HCT116 (cell line): ENCODE results near the gene LGR6. TPM values are rescaled to one million over a fixed set of nuclear protein-coding genes. Genes with fewer than 3 reads are reported as not detected.

ENCODE experiments used
- ATAC-seq: fragments of 200-7000 bp; cut with Tn5 transposase; 2 replicates; pipeline ENCODE4 v1.9.1; 2020; ENCODE audit warnings: mild to moderate bottlenecking, moderate library complexity
- BruUV-seq: library from RNA; stranded (reverse); fragments of 400-500 nt; replicated peaks from 2 replicates; lab custom pipeline; 2021; lab: Mats Ljungman, UMichigan
- CTCF ChIA-PET: fragments of 300-600 bp; sonication (Branson Sonifier 250); formaldehyde crosslinking; loops from one replicate; lab custom pipeline; 2021; ENCODE audit warnings: antibody characterized with exemption; lab: Charles Lee
- POLR2A ChIA-PET: fragments of 300-600, 350-600 bp; sonication (Branson Sonifier 250); formaldehyde crosslinking; loops from one replicate; lab custom pipeline; 2021; ENCODE audit warnings: antibody characterized with exemption; lab: Charles Lee
- RAD21 ChIA-PET, 2 experiments: fragments of 300-600 bp; sonication (Branson Sonifier 250); formaldehyde crosslinking; loops; one replicate each; lab custom pipeline; 2023; ENCODE audit warnings: low total read pairs in 2 of 2; ENCODE audit not compliant: uncharacterized antibody in 2 of 2, unreplicated experiment in 2 of 2, low non-redundant PET in 1 of 2; lab: Charles Lee
- DNase-seq: peaks from one replicate; pipeline ENCODE4 v3.0.0-alpha.2; 2010; ENCODE audit warnings: low read depth, low spot score
- H2AFZ ChIP-seq: fragments of 200-600 bp; shearing (Covaris generic), sonication (generic); 2 replicates; pipeline ENCODE4 v1.6.1; 2017; ENCODE audit warnings: low read depth, mixed run types, mixed read lengths, antibody characterized with exemption, low read length; ENCODE audit not compliant: poor library complexity, severe bottlenecking
- H3K27ac ChIP-seq: 2 replicates; pipeline ENCODE4 v1.5.1; 2012; ENCODE audit warnings: low read depth, low read length
- H3K27me3 ChIP-seq: fragments of 200-600 bp; sonication (generic); 2 replicates; pipeline ENCODE4 v1.6.1; 2016; ENCODE audit warnings: mixed run types, low read length, mixed read lengths; ENCODE audit not compliant: insufficient read depth
- H3K36me3 ChIP-seq, 2 experiments: fragments of 200-500 bp in 1 of 2; fragments of 200-600 bp in 1 of 2; sonication (Bioruptor generic) in 1 of 2; sonication (generic) in 1 of 2; 2 replicates each; pipeline versions ENCODE4 v1.5.1 to v1.6.1; 2014 to 2016; ENCODE audit warnings: low read length in 2 of 2, inconsistent platforms in 1 of 2, mixed read lengths in 1 of 2, mixed run types in 1 of 2; ENCODE audit not compliant: insufficient read depth in 2 of 2, control insufficient read depth in 1 of 2
- H3K4me1 ChIP-seq, 2 experiments: fragments of 200-600 bp in 1 of 2; sonication (generic) in 1 of 2; 2 replicates each; pipeline versions ENCODE4 v1.5.1 to v1.6.1; 2012 to 2017; ENCODE audit warnings: low read length in 2 of 2, inconsistent platforms in 1 of 2, mild to moderate bottlenecking in 1 of 2, mixed read lengths in 1 of 2, mixed run types in 1 of 2, moderate library complexity in 1 of 2; ENCODE audit not compliant: insufficient read depth in 2 of 2, control insufficient read depth in 1 of 2
- H3K4me2 ChIP-seq: fragments of 200-600 bp; sonication (generic); 2 replicates; pipeline ENCODE4 v1.6.1; 2017; ENCODE audit warnings: mixed run types, low read length, mixed read lengths
- H3K4me3 ChIP-seq, 2 experiments: fragments of 200-600 bp in 1 of 2; sonication (generic) in 1 of 2; replicated peaks in 1 of 2; 2 replicates each; pipeline ENCODE4 v1.5.1; 2011 to 2016; ENCODE audit warnings: low read length in 2 of 2, control low read depth in 1 of 2, low read depth in 1 of 2, mild to moderate bottlenecking in 1 of 2, mixed read lengths in 1 of 2, mixed run types in 1 of 2
- H3K79me2 ChIP-seq: fragments of 200-600 bp; sonication (generic); 2 replicates; pipeline ENCODE4 v1.6.1; 2017; ENCODE audit warnings: mild to moderate bottlenecking, mixed run types, low read length, moderate library complexity, mixed read lengths; ENCODE audit not compliant: insufficient read depth
- H3K9ac ChIP-seq: fragments of 200-600 bp; sonication (generic); 2 replicates; pipeline ENCODE4 v1.6.1; 2016; ENCODE audit warnings: low read length, mixed read lengths
- H3K9me2 ChIP-seq: fragments of 200-600 bp; sonication (generic), shearing (Covaris generic); 2 replicates; pipeline ENCODE4 v1.6.1; 2017; ENCODE audit warnings: mixed run types, mild to moderate bottlenecking, moderate library complexity; ENCODE audit not compliant: insufficient read depth
- H3K9me3 ChIP-seq, 2 experiments: fragments of 200-500 bp in 1 of 2; fragments of 200-600 bp in 1 of 2; sonication (Bioruptor generic) in 1 of 2; sonication (generic) in 1 of 2; 2 replicates each; pipeline ENCODE4 v1.6.1; 2014 to 2017; ENCODE audit warnings: low read length in 2 of 2, mixed read lengths in 2 of 2, inconsistent platforms in 1 of 2, low read depth in 1 of 2, mild to moderate bottlenecking in 1 of 2, mixed run types in 1 of 2, moderate library complexity in 1 of 2; ENCODE audit not compliant: control insufficient read depth in 1 of 2, insufficient read depth in 1 of 2
- H4K20me1 ChIP-seq: fragments of 200-600 bp; sonication (generic), shearing (Covaris generic); 2 replicates; pipeline ENCODE4 v1.6.1; 2017; ENCODE audit warnings: mixed run types, mild to moderate bottlenecking, moderate library complexity; ENCODE audit not compliant: insufficient read depth
- CBX3 ChIP-seq: IDR thresholded peaks from 2 replicates; pipeline ENCODE4 v1.6.1; 2012; ENCODE audit warnings: low read depth
- CTCF ChIP-seq, 3 experiments: fragments of 200-600 bp in 1 of 3; sonication (generic) in 1 of 3; IDR thresholded peaks in 2 of 3; conservative IDR thresholded peaks in 1 of 3; 2 replicates each; pipeline ENCODE4 v1.5.1; 2012 to 2017; ENCODE audit warnings: low read depth in 2 of 3, low read length in 2 of 3, antibody characterized with exemption in 1 of 3, borderline replicate concordance in 1 of 3, control low read depth in 1 of 3, mild to moderate bottlenecking in 1 of 3, mixed read lengths in 1 of 3, mixed run types in 1 of 3, moderate library complexity in 1 of 3; ENCODE audit not compliant: insufficient read depth in 1 of 3
- POLR2AphosphoS5 ChIP-seq: IDR thresholded peaks from 2 replicates; pipeline ENCODE4 v1.6.1; 2011; ENCODE audit warnings: mild to moderate bottlenecking, low read depth, low read length, moderate library complexity
- RAD21 ChIP-seq: IDR thresholded peaks from 2 replicates; pipeline ENCODE4 v1.6.1; 2012; ENCODE audit warnings: low read depth, mild to moderate bottlenecking
- ZBTB33 ChIP-seq: IDR thresholded peaks from 2 replicates; pipeline ENCODE4 v1.6.1; 2011; ENCODE audit warnings: mild to moderate bottlenecking, low read length, moderate library complexity; ENCODE audit not compliant: insufficient replicate concordance; ENCODE audit errors: extremely low read depth
- intact Hi-C: fragments of 100-400 bp; cut with micrococcal nuclease; formaldehyde crosslinking; loops from 2 replicates; pipeline ENCODE4 v1.10.0; 2022
- total RNA-seq: library from RNA; stranded (reverse); gene quantifications from one replicate; pipeline ENCODE4 v1.2.1, GENCODE V29; 2021; ENCODE audit not compliant: unreplicated experiment
- TF ChIP-seq, protein P1 (sequence below): IDR thresholded peaks from 2 replicates; pipeline ENCODE4 v1.6.1; 2012; ENCODE audit warnings: low read depth

Gene LGR6
- total RNA-seq, 1 experiment from 2014 or later, result 0.20 TPM

- no peak overlapping the region for H3K4me3 ChIP-seq
- H3K9me2 ChIP-seq, result no peaks in the 10 kb centered on the region
- H3K4me2 ChIP-seq, result no peak overlapping the region
- no peaks in the 10 kb centered on the region for H3K36me3 ChIP-seq
- TF ChIP-seq CBX3 (no peak), ZBTB33 (no peak), POLR2AphosphoS5 (no peak), RAD21 (no peak), CTCF (IDR thresholded peaks at IDR 0.05 in 2 of 3, conservative IDR thresholded peaks at IDR 0.05 in 1 of 3; ENCODE audit: borderline replicate concordance in 1 of 3, insufficient read depth in 1 of 3, low read depth in 2 of 3, low read length in 2 of 3) (no peak)
- TF ChIP-seq, protein P1, sequence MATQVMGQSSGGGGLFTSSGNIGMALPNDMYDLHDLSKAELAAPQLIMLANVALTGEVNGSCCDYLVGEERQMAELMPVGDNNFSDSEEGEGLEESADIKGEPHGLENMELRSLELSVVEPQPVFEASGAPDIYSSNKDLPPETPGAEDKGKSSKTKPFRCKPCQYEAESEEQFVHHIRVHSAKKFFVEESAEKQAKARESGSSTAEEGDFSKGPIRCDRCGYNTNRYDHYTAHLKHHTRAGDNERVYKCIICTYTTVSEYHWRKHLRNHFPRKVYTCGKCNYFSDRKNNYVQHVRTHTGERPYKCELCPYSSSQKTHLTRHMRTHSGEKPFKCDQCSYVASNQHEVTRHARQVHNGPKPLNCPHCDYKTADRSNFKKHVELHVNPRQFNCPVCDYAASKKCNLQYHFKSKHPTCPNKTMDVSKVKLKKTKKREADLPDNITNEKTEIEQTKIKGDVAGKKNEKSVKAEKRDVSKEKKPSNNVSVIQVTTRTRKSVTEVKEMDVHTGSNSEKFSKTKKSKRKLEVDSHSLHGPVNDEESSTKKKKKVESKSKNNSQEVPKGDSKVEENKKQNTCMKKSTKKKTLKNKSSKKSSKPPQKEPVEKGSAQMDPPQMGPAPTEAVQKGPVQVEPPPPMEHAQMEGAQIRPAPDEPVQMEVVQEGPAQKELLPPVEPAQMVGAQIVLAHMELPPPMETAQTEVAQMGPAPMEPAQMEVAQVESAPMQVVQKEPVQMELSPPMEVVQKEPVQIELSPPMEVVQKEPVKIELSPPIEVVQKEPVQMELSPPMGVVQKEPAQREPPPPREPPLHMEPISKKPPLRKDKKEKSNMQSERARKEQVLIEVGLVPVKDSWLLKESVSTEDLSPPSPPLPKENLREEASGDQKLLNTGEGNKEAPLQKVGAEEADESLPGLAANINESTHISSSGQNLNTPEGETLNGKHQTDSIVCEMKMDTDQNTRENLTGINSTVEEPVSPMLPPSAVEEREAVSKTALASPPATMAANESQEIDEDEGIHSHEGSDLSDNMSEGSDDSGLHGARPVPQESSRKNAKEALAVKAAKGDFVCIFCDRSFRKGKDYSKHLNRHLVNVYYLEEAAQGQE, result no peak
- H3K9ac ChIP-seq, result no peak overlapping the region
- BruUV-seq, result no TSS peak
- ChIA-PET POLR2A (no interaction called here), CTCF (no interaction called here), RAD21 (no interaction called here)
- H4K20me1 ChIP-seq, result no peaks in the 10 kb centered on the region
- no peaks in the 10 kb centered on the region for H3K9me3 ChIP-seq
- DNase-seq (no peak), ATAC-seq (no peak)
- H3K27ac ChIP-seq, result no peak overlapping the region
- H3K4me1 ChIP-seq, result peaks cover 0 to 10% of the 10 kb centered on the region in 2 experiments; a peak in 2 of 4 replicates
- H3K27me3 ChIP-seq, result no peaks in the 10 kb centered on the region
- H3K79me2 ChIP-seq, result peaks cover 21% of the 10 kb centered on the region
- intact Hi-C loops, result no loop called here
- no peak overlapping the region for H2AFZ ChIP-seq
Observed at GRCh38 chr1:202361224-202361623, 167.6 kb downstream of the LGR6 start.
